Measurements from ENCODE around the gene RASA3. TPM values are rescaled to one million over a fixed set of nuclear protein-coding genes. Genes with fewer than 3 reads are reported as not detected.

Gene RASA3
- total and polyA plus RNA-seq, 12 donors: 6.8 to 16.9 (median 10.3) TPM

DNA sequence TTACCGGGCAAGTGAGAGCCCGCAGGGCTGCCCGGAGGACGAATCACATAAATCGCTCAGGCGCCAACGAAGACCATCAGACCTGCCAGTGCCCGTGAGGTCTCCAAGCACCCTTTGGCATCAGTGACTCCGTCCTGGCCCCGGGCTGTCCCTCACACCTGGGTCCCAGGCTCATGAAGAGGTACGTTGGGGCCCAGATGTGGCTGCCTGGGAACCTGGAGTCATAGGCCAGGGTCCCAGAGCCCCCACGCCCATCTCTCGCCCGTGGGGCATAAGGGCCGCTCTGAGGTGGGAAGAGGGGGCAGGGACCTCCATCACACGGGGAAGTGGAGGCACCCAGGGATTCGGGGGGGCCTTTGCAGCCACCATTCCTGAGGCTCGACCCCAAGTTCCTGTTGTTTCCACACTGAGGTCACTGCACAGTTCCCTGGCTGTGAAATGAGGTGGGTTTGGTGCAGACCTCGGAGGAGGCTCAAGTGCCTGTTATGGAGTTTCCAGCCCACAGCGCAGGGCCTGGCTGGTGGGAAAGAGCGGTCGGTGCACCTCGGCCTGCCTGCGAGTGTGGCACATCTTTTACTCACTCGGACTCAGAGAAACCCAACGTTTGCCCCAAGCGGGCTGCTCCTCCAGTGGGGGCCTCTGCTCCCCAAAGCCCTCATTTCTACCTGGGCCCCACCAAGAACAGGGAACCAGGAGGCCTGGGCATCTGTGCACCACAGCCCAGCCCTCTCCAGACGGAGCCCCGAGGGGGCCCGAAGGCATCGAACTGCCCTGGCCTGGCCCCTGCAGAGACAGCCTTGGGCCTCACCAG lies 122.6 kb downstream of the RASA3 start:
- no peak overlapping the region for H3K4me3 ChIP-seq
- no peak for ATAC-seq
- 94 to 95% methylated on average over 31 of the region's 31 CpGs for WGBS, 2 donors
- peaks cover 0 to 60% (median 20%) of the 10 kb centered on the region in 9 donors for H3K36me3 ChIP-seq
- no peaks in the 10 kb centered on the region for H3K27me3 ChIP-seq
- H3K27ac ChIP-seq: no peak overlapping the region
- no peaks in the 10 kb centered on the region for H3K4me1 ChIP-seq
- intact Hi-C loops (cut with DNase I): no loop called here
- DNase-seq: no peak
- no peak for TF ChIP-seq CTCF (IDR thresholded peaks at IDR 0.05)
- no peaks in the 10 kb centered on the region for H3K9me3 ChIP-seq

DNA sequence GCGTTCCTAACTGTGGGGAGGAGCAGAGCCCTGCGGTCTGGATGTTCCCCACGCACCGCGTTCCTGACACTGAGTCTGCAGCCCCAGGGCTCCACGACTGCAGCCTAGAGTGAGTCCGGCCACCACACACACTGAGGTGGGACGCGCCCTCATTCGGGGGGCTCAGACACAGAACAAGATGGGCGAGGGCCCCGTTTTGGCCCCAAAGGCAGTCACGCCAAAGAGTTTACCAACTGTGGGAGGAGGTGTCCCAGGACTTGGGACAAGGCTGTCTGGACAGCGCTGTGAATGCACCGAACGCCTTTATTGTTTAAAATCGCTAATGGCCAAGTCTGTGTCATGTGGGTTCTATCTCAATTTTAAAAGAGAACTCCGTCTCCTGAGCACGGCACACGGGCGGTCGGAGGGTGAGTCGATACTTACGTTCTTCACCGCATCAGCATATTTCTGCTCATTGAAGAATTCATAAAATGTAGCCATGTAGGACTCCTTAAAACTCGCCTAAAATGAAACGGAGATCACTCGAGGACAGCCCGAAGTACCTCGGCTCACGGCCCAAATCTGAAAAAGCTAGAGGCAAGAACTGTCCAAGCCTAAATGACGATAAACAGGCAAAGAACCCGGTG lies 123.3 kb downstream of the RASA3 start:
- H3K36me3 ChIP-seq: peaks cover 0 to 57% (median 13%) of the 10 kb centered on the region in 9 donors
- WGBS, 2 donors: 87 to 92% methylated on average over 33 of the region's 33 CpGs
- intact Hi-C loops (cut with DNase I): no loop called here

DNA sequence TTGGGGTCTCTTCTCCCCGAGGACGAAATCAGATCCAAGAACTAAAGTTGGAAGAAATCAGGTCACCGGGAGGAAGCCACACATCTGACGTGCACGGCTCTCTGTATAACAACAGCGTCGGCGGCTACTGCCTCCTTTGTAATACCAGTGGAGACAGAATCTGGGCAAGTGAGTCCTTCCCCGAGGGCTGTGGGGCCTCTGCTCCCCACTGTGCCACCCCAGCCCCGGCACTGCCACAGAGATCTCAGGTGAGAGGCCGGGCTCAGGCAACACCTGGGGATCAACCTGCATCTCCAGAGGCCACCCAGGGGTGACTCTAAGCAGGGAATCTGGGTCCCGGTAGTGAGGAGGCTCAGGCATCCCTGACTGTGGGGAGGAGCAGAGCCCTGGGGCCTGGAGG lies 124.9 kb downstream of the RASA3 start:
- DNase-seq: no peak
- intact Hi-C loops (cut with DNase I): no loop called here
- no peak overlapping the region for H3K27ac ChIP-seq

More for the DNA sequence above, 123.3 kb downstream of the RASA3 start:
- Histone ChIP-seq H3K27me3 (no peaks in the 10 kb centered on the region), H3K4me3 (no peak overlapping the region), H3K9me3 (no peaks in the 10 kb centered on the region), H3K4me1 (no peaks in the 10 kb centered on the region), H3K27ac (no peak overlapping the region)
- no peak for DNase-seq
- no peak for TF ChIP-seq CTCF (IDR thresholded peaks at IDR 0.05)
- ATAC-seq: no peak

More for the DNA sequence above, 124.9 kb downstream of the RASA3 start:
- H3K4me1 ChIP-seq: no peaks in the 10 kb centered on the region
- no peaks in the 10 kb centered on the region for H3K9me3 ChIP-seq
- WGBS, 2 donors: 93 to 95% methylated on average over 12 of the region's 12 CpGs
- H3K4me3 ChIP-seq: no peak overlapping the region
- no peak for TF ChIP-seq CTCF (IDR thresholded peaks at IDR 0.05)
- peaks cover 0 to 66% (median 12%) of the 10 kb centered on the region in 9 donors for H3K36me3 ChIP-seq
- ATAC-seq: no peak
- H3K27me3 ChIP-seq: no peaks in the 10 kb centered on the region

All from heart right ventricle (tissue), 16 donors.